HUES48 (cell line): ENCODE results near the gene XPR1.
"Not testable (repeated sequence)": the region's sequence is repeated elsewhere in the genome, so short reads cannot be mapped to it uniquely, and the experiment has no call there.

Source experiments
- H3K27ac ChIP-seq: one replicate; pipeline ENCODE4 v1.7.0; 2013; ENCODE audit warnings: low read depth, low read length, inconsistent platforms
- H3K27me3 ChIP-seq: 2 replicates; pipeline ENCODE4 v1.6.1; 2013; ENCODE audit warnings: mild to moderate bottlenecking, low read length; ENCODE audit not compliant: control insufficient read depth, insufficient read depth
- H3K36me3 ChIP-seq: 2 replicates; pipeline ENCODE4 v1.6.1; 2013; ENCODE audit warnings: low read length; ENCODE audit not compliant: control insufficient read depth, insufficient read depth
- H3K4me1 ChIP-seq: 2 replicates; pipeline ENCODE4 v1.6.1; 2013; ENCODE audit warnings: mild to moderate bottlenecking, low read length; ENCODE audit not compliant: control insufficient read depth, insufficient read depth
- H3K4me3 ChIP-seq: 2 replicates; pipeline ENCODE4 v1.5.1; 2013; ENCODE audit warnings: mild to moderate bottlenecking, low read depth, low read length
- H3K9ac ChIP-seq: 2 replicates; pipeline ENCODE4 v1.6.1; 2013; ENCODE audit warnings: mild to moderate bottlenecking, low read depth, low read length, moderate library complexity
- H3K9me3 ChIP-seq: 2 replicates; pipeline ENCODE4 v1.6.1; 2013; ENCODE audit warnings: low read length; ENCODE audit not compliant: control insufficient read depth, insufficient read depth

XPR1 gene

DNA sequence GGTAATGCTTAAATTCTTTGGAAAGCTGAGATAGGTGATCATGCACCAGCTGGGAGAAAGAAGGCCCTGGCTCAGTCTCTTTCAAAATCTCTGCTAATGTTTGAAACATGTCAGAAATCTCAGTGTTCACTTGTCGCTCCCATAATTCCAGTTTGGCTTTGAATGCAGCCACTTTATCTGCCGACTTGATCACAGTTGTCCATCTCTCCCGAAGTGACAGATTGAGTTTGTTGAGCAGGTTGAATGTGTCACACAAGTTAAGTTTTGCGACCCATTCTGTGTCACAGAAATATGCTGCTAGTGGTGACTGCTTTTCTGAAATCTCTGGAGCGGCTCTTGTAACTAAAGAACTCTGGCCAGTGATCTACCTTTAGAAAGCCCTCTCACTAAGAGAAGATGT, 13.4 kb downstream of the XPR1 start:
- H3K9me3 ChIP-seq, H3K27me3 ChIP-seq, H3K4me3 ChIP-seq, H3K36me3 ChIP-seq, H3K9ac ChIP-seq, H3K27ac ChIP-seq, H3K4me1 ChIP-seq: not testable (repeated sequence)

DNA sequence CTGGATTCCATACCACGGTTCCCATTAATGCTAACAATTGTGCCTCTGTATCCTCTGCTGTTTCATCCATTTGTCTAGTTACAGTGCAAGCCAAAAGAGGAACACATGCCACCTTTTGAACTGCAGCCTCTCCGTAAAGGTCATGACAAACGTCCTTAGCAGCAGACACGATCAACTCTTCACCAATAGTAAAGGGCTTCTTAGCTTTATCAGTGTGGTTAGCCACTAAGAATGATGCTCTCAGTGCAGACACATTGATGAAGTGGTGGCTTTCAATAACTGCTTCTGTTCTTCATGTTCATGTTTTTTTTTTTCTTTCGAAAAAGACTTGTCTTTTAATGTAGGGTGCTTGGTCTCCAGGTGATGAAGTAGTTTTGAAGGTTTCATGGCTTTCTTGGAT, 14.3 kb downstream of the XPR1 start:
- Histone ChIP-seq H3K4me1 (no peaks in the 10 kb centered on the region), H3K27ac (no peak overlapping the region), H3K27me3 (no peaks in the 10 kb centered on the region), H3K9me3 (no peaks in the 10 kb centered on the region), H3K36me3 (no peaks in the 10 kb centered on the region), H3K4me3 (no peak overlapping the region), H3K9ac (no peak overlapping the region)

DNA sequence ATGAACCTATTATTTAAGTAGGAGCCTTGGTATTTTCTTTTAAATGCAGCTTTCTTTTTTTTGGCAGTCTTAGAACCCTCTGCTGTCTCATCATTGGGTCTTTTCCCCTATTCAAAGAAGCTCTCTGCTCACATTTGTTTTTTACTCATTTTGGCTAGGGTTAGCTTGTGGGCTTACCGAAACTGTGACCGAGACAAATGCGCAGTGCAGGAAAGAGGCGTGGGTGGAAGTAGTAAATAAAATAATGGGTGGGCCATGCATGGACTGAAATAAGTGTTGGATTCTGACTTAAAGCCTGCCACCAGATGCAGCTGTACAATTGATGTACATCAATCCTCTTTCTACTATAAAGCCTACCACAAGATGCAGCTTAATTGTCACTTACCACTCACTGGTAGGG, 14.7 kb downstream of the XPR1 start:
- Histone ChIP-seq H3K4me1 (no peaks in the 10 kb centered on the region), H3K4me3 (no peak overlapping the region), H3K9me3 (no peaks in the 10 kb centered on the region), H3K36me3 (no peaks in the 10 kb centered on the region), H3K27ac (no peak overlapping the region), H3K9ac (no peak overlapping the region), H3K27me3 (no peaks in the 10 kb centered on the region)

DNA sequence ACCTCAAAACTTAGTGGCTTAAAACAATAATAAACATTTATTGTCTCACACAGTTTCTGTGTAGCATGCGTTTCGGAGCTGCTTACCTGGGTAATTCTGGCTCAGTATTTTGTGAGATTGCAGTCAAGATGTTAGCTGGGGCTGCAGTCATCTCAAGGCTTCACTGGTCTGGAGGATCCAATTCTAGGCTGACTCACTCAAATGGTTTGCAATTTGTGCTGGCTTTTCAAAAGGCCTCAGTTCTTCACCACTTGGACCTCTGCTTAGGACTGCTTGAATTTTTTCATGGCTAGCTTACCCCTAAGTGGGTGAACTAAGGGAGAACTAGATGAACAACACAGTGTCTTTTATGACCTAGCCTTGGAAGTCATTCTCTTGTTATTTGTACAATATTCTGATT, 21.0 kb downstream of the XPR1 start:
- Histone ChIP-seq H3K9ac (no peak overlapping the region), H3K36me3 (no peaks in the 10 kb centered on the region), H3K9me3 (0 out of 2 replicates have a peak, but pooled peaks cover 8% of the 10 kb centered on the region), H3K27ac (no peak overlapping the region), H3K4me1 (no peaks in the 10 kb centered on the region), H3K4me3 (no peak overlapping the region), H3K27me3 (no peaks in the 10 kb centered on the region)

DNA sequence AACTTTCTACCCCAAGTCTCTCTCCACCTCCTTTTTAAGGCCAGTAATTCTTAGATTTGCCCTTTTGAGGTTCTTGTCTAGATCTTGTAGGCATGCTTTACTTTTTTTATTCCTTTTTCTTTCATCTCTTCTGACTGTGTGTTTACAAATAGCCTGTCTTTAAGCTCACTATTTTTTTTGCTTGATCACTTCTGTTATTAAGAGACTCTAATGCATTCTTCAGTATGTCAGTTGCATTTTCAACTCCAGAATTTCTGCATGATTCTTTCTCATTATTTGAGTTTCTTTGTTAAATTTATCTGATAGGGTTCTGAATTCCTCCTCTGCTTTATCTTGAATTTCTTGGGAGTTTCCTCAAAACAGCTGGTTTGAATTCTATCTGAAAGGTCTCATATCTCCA, 30.9 kb downstream of the XPR1 start:
- no peak overlapping the region for H3K9ac ChIP-seq
- H3K9me3 ChIP-seq, result peaks cover 3% of the 10 kb centered on the region; the same call in 1 of the 2 replicates
- no peak overlapping the region for H3K4me3 ChIP-seq

DNA sequence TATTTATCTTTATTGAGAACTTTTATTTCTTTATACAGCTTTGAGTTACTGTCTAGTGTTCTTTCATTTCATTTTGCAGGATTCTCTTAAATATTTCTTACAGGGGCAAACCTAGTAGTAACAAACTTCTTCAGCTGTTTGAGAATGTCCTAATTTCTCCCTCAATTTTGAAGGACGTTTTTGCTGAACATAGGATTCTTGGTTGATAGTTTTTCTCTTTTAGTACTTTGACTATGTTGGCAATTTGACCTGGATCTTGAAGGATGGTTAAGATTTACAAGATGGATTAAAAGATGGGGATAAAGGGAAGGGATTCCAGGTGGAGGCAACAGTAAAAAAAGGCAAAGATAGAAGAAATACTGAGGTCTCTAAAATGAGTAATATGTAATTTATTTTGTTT, 38.9 kb downstream of the XPR1 start:
- no peak overlapping the region for H3K27ac ChIP-seq
- H3K9me3 ChIP-seq, result no peaks in the 10 kb centered on the region
- no peak overlapping the region for H3K9ac ChIP-seq
- H3K27me3 ChIP-seq, result no peaks in the 10 kb centered on the region
- no peaks in the 10 kb centered on the region for H3K36me3 ChIP-seq
- H3K4me3 ChIP-seq, result no peak overlapping the region
- peaks cover 11% of the 10 kb centered on the region for H3K4me1 ChIP-seq

More for the DNA sequence above, 30.9 kb downstream of the XPR1 start:
- Histone ChIP-seq H3K36me3 (no peaks in the 10 kb centered on the region), H3K4me1 (no peaks in the 10 kb centered on the region), H3K27me3 (no peaks in the 10 kb centered on the region), H3K27ac (no peak overlapping the region)

DNA sequence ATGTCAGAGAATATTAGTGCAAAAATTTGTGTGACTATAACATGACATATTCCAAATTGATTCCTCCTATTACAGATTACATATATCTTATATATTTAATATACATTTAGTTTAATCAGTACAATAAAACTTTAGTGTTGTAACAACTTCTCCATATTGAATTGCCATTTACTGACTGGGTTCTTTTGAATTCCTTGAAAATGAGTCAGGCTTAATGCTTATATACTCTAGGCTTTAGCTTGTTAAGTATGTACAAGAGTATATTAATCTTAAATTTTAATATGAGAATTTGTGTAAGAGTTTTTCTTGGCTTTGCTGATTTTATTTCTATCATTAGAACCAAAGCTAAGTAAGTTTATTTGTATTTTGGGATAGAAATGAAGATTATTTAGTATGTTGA, 40.3 kb downstream of the XPR1 start:
- Histone ChIP-seq H3K9me3 (no peaks in the 10 kb centered on the region), H3K4me3 (no peak overlapping the region), H3K4me1 (peaks cover 18% of the 10 kb centered on the region), H3K36me3 (no peaks in the 10 kb centered on the region), H3K9ac (no peak overlapping the region), H3K27me3 (no peaks in the 10 kb centered on the region), H3K27ac (no peak overlapping the region)

DNA sequence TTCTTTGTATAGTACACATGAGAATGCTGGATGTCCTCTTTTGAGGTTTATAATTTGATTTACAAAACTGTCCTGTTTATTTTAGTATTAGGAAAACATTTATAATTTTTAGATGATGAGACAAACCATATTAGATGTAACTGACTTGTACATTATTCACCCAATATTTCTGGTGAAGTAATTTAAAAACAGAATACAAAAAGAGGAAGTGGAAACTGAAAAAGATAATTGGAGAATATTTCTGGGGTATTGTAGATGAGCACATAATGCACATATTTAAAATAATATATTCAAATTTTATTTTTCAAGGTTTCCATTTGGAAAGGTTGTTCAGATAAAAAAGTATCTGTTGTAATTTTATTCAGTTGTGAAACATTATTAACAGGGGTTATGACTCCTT, 40.7 kb downstream of the XPR1 start:
- Histone ChIP-seq H3K4me3 (no peak overlapping the region), H3K4me1 (peaks cover 18% of the 10 kb centered on the region), H3K9ac (no peak overlapping the region), H3K9me3 (no peaks in the 10 kb centered on the region), H3K36me3 (no peaks in the 10 kb centered on the region), H3K27me3 (no peaks in the 10 kb centered on the region), H3K27ac (no peak overlapping the region)

DNA sequence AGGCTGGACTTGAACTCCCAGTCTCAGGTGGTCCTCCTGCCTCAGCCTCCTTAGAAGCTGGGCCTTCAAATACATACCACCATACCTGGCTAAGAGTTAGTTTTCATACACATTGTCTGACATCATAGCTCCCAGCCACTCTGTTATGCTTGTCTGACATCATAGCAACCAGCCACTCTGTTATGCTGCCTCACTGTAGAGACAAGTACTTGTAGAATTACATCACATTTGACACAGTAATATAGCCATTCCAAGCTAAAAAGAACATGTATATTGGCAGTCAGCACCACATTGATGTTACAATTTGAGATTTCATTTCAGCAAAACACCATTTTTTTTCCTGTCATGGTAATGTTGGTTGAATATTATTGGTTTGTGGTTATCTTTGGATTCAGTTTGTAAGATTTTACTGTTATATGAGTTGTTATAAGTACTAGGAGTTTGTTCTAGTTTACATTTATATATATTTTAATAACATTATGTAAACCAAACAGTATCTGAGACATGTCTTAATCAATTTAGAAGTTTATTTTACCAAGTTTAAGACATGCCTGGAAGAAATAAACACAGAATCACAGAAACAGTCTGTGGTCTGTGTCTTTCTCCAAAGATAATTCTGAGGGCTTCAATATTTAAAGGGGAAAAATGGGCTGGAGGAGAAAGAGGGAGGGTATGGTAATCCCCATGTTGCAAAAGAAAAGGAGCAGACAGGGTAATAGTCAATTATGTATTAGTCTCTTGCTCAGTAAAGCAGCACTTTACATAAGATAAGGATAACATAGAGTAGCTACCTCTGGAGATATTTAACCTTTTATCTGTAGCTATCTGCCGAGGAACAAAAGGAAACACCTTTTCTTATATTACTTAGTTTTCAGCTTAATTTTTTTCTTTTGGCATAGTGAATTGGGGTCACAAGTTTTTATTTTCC, 43.0 kb downstream of the XPR1 start:
- H3K9me3 ChIP-seq, result no peaks in the 10 kb centered on the region
- no peaks in the 10 kb centered on the region for H3K36me3 ChIP-seq
- no peak overlapping the region for H3K4me3 ChIP-seq
- H3K27me3 ChIP-seq, result no peaks in the 10 kb centered on the region
- no peak overlapping the region for H3K9ac ChIP-seq
- H3K4me1 ChIP-seq, result peaks cover 18% of the 10 kb centered on the region
- H3K27ac ChIP-seq, result peak overlapping the region; percentile 85

DNA sequence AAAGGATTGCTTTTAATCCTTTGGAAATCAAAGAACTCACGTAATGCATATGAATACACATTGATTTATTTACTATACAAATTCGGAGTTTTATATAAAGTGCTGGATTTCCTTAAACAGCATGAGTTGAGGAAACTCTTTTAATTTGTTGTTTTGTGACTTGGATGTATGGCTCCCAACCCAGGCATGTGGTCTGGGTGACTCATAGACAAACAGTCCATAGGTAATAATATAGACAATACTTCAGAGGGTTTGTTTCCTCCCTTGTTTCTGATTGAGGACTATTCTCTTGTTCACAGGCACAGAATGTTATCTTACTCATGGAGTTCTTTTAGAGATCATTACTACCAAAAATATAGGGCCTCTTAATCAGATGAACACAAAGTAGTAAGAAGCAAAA, 43.8 kb downstream of the XPR1 start:
- no peaks in the 10 kb centered on the region for H3K36me3 ChIP-seq
- H3K9ac ChIP-seq, result no peak overlapping the region
- no peak overlapping the region; the same call in 1 of the 2 replicates for H3K4me3 ChIP-seq
- peak overlapping the region; percentile 85 for H3K27ac ChIP-seq
- no peaks in the 10 kb centered on the region for H3K9me3 ChIP-seq
- H3K4me1 ChIP-seq, result peaks cover 18% of the 10 kb centered on the region
- no peaks in the 10 kb centered on the region for H3K27me3 ChIP-seq

DNA sequence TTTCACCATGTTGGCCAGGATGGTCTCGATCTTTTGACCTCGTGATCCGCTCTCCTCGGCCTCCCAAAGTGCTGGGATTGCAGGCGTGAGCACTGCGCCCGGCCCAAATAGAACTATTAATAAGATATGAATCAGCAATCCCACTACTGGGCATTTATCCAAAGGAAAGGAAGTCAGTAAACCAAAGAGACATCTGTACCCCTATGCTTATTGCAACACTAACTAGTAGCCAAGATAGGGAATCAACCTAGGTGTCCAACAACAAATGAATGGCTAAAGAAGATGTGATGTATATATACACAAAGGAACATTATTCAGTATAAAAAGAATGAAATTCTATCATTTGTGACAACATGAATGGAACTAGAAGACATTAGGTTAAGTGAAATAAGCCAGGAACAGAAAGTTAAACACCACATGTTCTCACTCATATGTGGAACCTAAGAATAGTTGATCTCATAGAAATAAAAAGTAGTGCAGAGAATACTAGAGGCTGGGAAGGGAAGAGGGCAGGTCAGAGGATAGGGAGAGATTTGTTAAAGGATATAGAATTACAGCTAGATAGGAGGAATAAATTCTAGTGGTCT, 48.8 kb downstream of the XPR1 start:
- Histone ChIP-seq H3K27ac (no peak overlapping the region), H3K27me3 (no peaks in the 10 kb centered on the region), H3K9ac (no peak overlapping the region)

More for the DNA sequence above, 48.8 kb downstream of the XPR1 start:
- H3K36me3 ChIP-seq, result peaks cover 3% of the 10 kb centered on the region; the same call in 1 of the 2 replicates
- no peak overlapping the region for H3K4me3 ChIP-seq
- H3K9me3 ChIP-seq, result no peaks in the 10 kb centered on the region
- H3K4me1 ChIP-seq, result peaks cover 7% of the 10 kb centered on the region
